Kidney (tissue), 14 donors: Measurements from ENCODE around the gene PEPD. TPM values are rescaled to one million over a fixed set of nuclear protein-coding genes. Genes with fewer than 3 reads are reported as not detected.

Experiments used
- DNase-seq, 5 donors: peaks; one replicate each; pipeline ENCODE4 v3.0.0-alpha.2; 2013 to 2020
- FAIRE-seq: peaks from 2 replicates; lab custom pipeline; 2012; peaks lifted over from hg19 to GRCh38; lab: Jason Lieb, UNC
- H3K27ac ChIP-seq, 2 donors: one replicate each; pipeline ENCODE4 v1.7.0; 2013; ENCODE audit warnings: low read depth in 2 of 2, low read length in 2 of 2, inconsistent platforms in 1 of 2
- H3K27me3 ChIP-seq: one replicate; pipeline ENCODE4 v1.7.1; 2013; ENCODE audit warnings: low read length, inconsistent platforms; ENCODE audit not compliant: control insufficient read depth, insufficient read depth
- H3K36me3 ChIP-seq, 3 donors: one replicate each; pipeline versions ENCODE4 v1.7.0 to v1.7.1; 2013; ENCODE audit warnings: low read length in 3 of 3, control low read depth in 1 of 3, inconsistent platforms in 1 of 3; ENCODE audit not compliant: insufficient read depth in 3 of 3, control insufficient read depth in 2 of 3
- H3K4me1 ChIP-seq, 3 donors: one replicate each; pipeline versions ENCODE4 v1.7.0 to v1.7.1; 2013; ENCODE audit warnings: low read length in 3 of 3, inconsistent platforms in 1 of 3, low read depth in 1 of 3; ENCODE audit not compliant: control insufficient read depth in 2 of 3, insufficient read depth in 2 of 3
- H3K4me3 ChIP-seq, 3 donors: one replicate each; pipeline versions ENCODE4 v1.7.0 to v1.8.1; 2013; ENCODE audit warnings: low read length in 3 of 3, control low read depth in 1 of 3, inconsistent platforms in 1 of 3
- H3K9ac ChIP-seq, 3 donors: one replicate each; pipeline versions ENCODE4 v1.7.0 to v1.7.1; 2013; ENCODE audit warnings: low read length in 3 of 3, control low read depth in 1 of 3, inconsistent platforms in 1 of 3
- H3K9me3 ChIP-seq, 3 donors: one replicate each; pipeline versions ENCODE4 v1.7.0 to v1.7.1; 2013; ENCODE audit warnings: low read length in 3 of 3, control low read depth in 1 of 3, inconsistent platforms in 1 of 3; ENCODE audit not compliant: control insufficient read depth in 2 of 3, insufficient read depth in 1 of 3
- intact Hi-C: fragments of 100-400 bp; cut with DNase I; formaldehyde crosslinking; loops from one replicate; pipeline ENCODE4 v1.11.1; 2022
- polyA plus RNA-seq: library from polyadenylated mRNA; stranded (reverse); fragments of 350-450 nt; fragmentation: Illumina TruSeq; extraction: RNeasy Lipid Tissue Mini Kit (QIAGEN cat#74804); gene quantifications from one replicate; pipeline ENCODE4 v1.2.3, GENCODE V29; 2014; ENCODE audit warnings: low read depth, low replicate concordance; ENCODE audit not compliant: insufficient read depth
- total RNA-seq: library from RNA; stranded (reverse); fragmentation: NEBNext Ultra II Directional; extraction: Animal tissue kit (Norgen Biotek cat#: 25700); gene quantifications from one replicate; pipeline ENCODE4 v1.2.1, GENCODE V29; 2021
- TF ChIP-seq, protein P1 (sequence below): IDR thresholded peaks from 3 replicates; pipeline ENCODE4 v1.5.1; 2012; ENCODE audit warnings: mild to moderate bottlenecking, moderate library complexity, borderline replicate concordance; ENCODE audit not compliant: insufficient read depth; ENCODE audit errors: extremely low read depth
- donor health status: control.
- donor health status: control.
- donor health status: control.
- donor health status: control.
- donor health status: control.
- donor health status: DM: yes; HTN: yes; CAD: no.
- donor health status: Normal renal cell carcinoma (clear cell type).

PEPD gene
- total and polyA plus RNA-seq, 2 donors from 2014 or later = 71.4 to 402 TPM

DNA sequence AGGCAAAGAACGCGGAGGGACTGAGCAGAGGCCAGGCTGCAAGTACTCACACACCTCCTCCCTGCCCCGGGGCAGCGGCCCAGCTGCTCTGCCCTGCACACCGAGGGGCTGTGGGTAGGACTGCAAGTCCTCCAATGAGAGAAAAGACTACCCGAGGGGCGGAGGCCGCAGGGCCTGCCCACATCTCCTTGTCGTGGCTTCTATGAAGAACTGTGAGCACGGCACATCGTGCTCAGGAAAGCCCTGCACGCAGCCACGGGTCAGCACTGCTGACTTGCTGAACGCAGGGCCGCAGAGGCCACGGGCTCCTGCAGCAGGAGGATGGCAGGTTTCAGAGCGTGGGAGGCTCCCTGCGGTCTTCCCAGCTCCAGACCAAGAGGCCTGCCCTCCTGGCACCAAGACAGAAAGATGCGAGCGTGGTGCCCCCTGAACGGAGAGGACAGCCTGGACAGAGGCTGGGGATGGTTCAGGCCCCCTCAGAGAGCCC, 110.6 kb downstream of the PEPD start:
- H3K27ac ChIP-seq = no peak overlapping the region
- no peaks in the 10 kb centered on the region for H3K9me3 ChIP-seq
- H3K4me1 ChIP-seq = peaks cover 0 to 3% (median 2%) of the 10 kb centered on the region in 3 donors
- no peaks in the 10 kb centered on the region for H3K27me3 ChIP-seq
- intact Hi-C loops = loop anchor here (10.0 kb wide), 1 partner anchor 364 kb away; no protein-coding TSS in a partner anchor
- H3K9ac ChIP-seq = no peak overlapping the region
- FAIRE-seq (no peak), DNase-seq (peak in 1 of 5 donors; percentile 55)
- peaks cover 0 to 18% (median 2%) of the 10 kb centered on the region in 3 donors for H3K36me3 ChIP-seq
- TF ChIP-seq, protein P1, sequence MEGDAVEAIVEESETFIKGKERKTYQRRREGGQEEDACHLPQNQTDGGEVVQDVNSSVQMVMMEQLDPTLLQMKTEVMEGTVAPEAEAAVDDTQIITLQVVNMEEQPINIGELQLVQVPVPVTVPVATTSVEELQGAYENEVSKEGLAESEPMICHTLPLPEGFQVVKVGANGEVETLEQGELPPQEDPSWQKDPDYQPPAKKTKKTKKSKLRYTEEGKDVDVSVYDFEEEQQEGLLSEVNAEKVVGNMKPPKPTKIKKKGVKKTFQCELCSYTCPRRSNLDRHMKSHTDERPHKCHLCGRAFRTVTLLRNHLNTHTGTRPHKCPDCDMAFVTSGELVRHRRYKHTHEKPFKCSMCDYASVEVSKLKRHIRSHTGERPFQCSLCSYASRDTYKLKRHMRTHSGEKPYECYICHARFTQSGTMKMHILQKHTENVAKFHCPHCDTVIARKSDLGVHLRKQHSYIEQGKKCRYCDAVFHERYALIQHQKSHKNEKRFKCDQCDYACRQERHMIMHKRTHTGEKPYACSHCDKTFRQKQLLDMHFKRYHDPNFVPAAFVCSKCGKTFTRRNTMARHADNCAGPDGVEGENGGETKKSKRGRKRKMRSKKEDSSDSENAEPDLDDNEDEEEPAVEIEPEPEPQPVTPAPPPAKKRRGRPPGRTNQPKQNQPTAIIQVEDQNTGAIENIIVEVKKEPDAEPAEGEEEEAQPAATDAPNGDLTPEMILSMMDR = no peak
- H3K4me3 ChIP-seq = no peak overlapping the region

DNA sequence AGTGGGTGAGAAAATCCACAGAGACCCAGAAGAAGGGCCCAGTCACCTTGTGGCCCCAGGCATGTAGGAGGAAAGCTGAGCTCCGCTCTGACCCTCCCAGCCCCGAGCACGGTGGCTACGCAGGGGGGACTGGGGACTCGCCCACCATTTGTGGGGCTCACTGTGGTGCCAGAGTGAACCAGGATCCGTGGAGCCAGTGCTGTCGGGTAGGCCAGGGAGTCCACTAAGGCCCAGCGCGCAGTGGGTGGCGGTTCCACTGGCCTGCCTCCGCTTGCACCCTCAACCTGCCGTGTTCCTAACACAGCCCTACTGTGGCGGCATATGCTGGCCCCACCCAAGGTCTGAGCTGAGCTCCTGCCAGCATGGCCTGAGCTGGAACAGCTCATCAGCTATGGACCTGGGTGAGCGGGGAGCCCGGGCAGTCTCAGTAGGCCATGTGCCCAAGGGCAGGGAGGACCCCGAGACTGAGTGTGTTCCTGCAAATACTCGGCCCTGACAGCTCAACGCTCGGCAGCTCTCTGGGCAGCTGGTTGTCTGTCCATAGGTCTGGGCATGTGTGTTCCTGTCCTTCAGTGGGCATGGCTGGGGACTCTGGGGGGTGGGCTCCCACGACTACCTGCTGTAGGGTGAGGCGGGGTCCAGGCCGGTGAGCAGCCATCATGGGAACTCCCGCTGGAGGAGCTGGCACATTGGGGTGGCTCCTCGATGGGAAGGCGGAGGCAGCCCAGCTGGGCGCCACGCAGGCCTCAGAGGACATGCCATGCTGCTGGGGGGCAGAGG, 111.5 kb downstream of the PEPD start:
- Histone ChIP-seq H3K4me1 (peaks cover 0 to 3% (median 2%) of the 10 kb centered on the region in 3 donors), H3K36me3 (peaks cover 0 to 18% (median 2%) of the 10 kb centered on the region in 3 donors), H3K9me3 (no peaks in the 10 kb centered on the region), H3K9ac (no peak overlapping the region), H3K27me3 (no peaks in the 10 kb centered on the region), H3K27ac (no peak overlapping the region), H3K4me3 (no peak overlapping the region)
- no peak for FAIRE-seq
- TF ChIP-seq, protein P1 = no peak
- peak in 1 of 5 donors; percentile 72 for DNase-seq
- intact Hi-C loops = loop anchor here (5.0 to 10.0 kb wide), 2 partner anchors 173 to 365 kb away; no protein-coding TSS in a partner anchor

DNA sequence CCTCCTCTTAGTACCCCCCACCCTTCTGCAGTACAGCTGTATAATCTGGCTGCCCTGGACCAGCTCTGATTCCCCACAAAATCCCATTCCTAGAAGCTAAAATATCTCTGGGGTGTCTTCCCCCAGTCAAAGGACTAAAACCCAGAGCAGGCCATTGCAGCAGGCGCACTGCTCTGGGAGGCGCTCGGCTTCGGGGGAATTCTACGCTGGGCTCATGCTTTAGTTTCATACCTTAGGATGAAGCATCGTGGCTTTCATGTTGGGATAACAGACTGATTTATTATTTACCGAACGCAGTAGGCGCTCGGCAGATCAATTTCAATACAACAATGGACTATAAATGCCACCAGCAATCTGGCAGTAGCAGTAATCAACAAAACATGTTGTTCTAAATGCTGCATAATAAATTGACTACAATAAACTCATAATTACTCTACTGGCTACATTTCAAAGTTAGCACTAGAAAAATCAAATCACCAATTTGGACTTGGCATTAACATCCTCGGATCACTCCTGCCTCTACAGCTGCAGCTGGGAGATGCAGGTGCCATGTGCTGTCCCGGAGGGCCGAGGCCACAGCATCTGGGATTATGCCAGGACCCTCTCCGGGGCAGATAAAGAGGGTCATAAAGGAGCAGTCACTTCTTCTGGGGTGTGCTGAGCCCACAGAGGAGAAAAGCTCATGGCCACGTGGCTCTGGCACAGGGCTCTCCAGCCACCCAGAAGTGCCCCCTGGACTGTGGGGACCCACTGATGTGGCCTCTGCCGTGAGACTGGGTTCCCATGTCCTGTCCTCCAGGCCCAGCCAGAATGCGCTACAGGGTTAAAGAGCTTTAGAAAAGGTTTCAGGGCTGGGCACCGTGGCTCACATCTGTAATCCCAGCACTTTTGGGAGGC, 112.8 kb downstream of the PEPD start:
- H3K27ac ChIP-seq = no peak overlapping the region
- H3K9me3 ChIP-seq = no peaks in the 10 kb centered on the region
- H3K4me3 ChIP-seq = no peak overlapping the region
- peaks cover 0 to 3% (median 2%) of the 10 kb centered on the region in 3 donors for H3K4me1 ChIP-seq
- no peaks in the 10 kb centered on the region for H3K27me3 ChIP-seq
- FAIRE-seq = no peak
- TF ChIP-seq, protein P1 = no peak
- intact Hi-C loops = loop anchor here (5.0 kb wide), 1 partner anchor 171 kb away; no protein-coding TSS in a partner anchor
- DNase-seq = peak in 1 of 5 donors; percentile 39
- no peak overlapping the region for H3K9ac ChIP-seq
- H3K36me3 ChIP-seq = peaks cover 0 to 18% (median 2%) of the 10 kb centered on the region in 3 donors
